Coronary artery (tissue), 2 donors: ENCODE data around the gene PDE2A.

Experiments
- DNase-seq: peaks from one replicate; pipeline ENCODE4 v3.0.0-alpha.2; 2017; ENCODE audit warnings: low spot score
- H3K27ac ChIP-seq, 2 donors: fragments of 200-600 bp; sonication (generic); one replicate each; pipeline ENCODE4 v1.5.1; 2016 to 2019
- H3K4me3 ChIP-seq: fragments of 200-600 bp; sonication (generic); 2 replicates; pipeline ENCODE4 v1.5.1; 2016; ENCODE audit warnings: mild to moderate bottlenecking, moderate library complexity
- TF ChIP-seq, protein P1 (sequence below): fragments of 200-600 bp; sonication (generic); IDR thresholded peaks from one replicate; pipeline ENCODE4 v1.5.1; 2019; ENCODE audit warnings: antibody characterized with exemption

The PDE2A gene

DNA sequence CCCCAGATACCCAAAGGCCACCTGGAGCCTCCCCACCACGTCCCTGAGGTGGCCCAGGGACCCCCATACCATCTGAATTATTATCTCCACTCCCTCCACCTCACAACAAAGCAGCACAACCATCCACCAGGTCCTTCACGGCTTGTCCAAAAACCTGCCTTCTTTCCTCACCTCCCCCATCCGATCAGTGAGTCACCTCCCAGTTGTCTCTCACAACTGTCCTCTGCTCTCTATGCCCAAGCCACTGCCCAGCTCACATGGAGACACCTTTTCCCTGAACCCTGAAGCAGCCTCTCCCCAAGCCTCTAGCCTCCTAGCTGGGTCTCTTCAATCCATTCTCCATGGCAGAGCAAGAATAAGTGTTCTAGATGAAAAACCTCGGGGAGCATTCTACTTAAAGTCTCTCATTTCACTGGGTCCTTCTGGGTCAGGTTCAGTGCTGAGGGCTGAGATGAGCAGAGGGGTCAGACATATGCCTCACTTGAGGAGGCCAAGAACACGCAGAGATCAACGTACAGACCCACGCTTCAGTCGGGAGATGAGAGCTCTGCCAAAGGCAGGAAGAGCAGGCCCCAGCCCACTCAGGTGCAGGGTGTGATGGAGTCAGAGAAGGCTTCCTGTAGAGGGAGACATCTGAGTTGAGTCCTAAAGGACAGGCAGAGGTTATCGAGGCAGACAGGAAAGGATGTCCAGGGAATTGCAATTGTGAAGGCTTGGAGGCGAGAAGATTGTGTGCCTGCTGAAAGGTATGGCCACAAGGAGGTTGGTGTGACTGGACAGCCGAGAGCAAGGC lies 74.7 kb downstream of the PDE2A start:
- no peak for DNase-seq
- Histone ChIP-seq H3K27ac (no peak overlapping the region), H3K4me3 (no peak overlapping the region)
- TF ChIP-seq, protein P1, sequence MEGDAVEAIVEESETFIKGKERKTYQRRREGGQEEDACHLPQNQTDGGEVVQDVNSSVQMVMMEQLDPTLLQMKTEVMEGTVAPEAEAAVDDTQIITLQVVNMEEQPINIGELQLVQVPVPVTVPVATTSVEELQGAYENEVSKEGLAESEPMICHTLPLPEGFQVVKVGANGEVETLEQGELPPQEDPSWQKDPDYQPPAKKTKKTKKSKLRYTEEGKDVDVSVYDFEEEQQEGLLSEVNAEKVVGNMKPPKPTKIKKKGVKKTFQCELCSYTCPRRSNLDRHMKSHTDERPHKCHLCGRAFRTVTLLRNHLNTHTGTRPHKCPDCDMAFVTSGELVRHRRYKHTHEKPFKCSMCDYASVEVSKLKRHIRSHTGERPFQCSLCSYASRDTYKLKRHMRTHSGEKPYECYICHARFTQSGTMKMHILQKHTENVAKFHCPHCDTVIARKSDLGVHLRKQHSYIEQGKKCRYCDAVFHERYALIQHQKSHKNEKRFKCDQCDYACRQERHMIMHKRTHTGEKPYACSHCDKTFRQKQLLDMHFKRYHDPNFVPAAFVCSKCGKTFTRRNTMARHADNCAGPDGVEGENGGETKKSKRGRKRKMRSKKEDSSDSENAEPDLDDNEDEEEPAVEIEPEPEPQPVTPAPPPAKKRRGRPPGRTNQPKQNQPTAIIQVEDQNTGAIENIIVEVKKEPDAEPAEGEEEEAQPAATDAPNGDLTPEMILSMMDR, result no peak

DNA sequence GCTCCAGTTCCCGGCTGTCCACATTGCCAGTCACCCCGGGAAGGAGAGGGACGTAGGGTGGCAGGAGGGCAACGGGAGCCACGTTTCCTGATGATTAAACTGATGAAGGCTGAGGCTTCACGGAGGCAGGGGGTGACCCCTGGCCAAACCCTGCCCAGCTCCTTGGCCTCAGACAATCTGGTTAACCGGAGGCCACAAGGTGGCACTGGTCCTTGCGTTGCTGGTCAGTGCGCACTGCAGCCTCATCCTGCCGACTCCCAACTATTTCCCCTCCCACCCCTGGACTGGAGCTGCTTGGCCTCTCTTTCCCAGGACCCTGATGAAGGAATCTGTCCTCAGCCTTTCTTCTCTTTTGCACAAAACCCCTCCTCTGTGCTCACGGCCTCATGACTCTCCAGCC lies 75.3 kb downstream of the PDE2A start:
- TF ChIP-seq, protein P1, result no peak
- no peak for DNase-seq
- H3K27ac ChIP-seq, result no peak overlapping the region
- no peak overlapping the region for H3K4me3 ChIP-seq

DNA sequence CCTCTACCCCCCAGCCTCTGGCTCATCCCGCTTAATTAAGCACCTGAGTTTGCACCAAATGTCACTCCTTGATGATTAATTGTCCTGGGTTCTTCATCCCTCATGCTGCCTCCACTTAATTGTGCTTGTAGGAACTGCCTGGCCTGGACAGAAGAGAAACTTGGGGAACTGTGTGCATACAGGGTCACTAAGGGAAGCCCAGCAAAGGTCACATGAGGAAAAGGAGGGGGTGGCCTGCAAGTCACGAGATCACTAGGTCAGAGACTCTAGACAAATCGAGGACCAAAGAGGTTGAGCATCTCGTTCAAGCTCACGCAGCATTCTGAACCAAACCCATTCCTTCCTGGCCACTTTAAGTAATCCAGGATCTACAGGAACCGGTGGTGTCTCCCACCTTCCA lies 75.8 kb downstream of the PDE2A start:
- DNase-seq, result no peak
- Histone ChIP-seq H3K27ac (no peak overlapping the region), H3K4me3 (no peak overlapping the region)
- TF ChIP-seq, protein P1, result no peak

DNA sequence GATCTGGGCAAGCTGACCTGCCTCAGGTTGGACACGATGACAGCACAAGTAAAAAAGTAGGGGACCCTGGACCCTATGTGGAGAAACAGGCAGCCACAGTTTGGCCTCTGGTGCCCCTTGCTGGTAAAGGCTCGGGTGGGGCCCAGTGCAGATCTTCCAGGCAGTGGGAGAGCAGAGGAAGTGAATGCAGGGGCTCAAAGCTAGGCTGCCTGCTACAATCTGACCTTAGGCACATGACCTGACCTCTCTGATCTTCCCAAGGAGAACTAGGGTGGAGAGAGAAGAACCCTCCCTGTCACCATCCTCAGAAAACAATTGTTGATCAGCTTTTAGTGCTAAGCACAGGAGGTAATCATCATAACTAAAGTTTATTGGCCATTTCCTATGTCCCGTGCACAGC lies 76.5 kb downstream of the PDE2A start:
- Histone ChIP-seq H3K27ac (no peak overlapping the region), H3K4me3 (no peak overlapping the region)
- no peak for DNase-seq
- TF ChIP-seq, protein P1, result no peak

DNA sequence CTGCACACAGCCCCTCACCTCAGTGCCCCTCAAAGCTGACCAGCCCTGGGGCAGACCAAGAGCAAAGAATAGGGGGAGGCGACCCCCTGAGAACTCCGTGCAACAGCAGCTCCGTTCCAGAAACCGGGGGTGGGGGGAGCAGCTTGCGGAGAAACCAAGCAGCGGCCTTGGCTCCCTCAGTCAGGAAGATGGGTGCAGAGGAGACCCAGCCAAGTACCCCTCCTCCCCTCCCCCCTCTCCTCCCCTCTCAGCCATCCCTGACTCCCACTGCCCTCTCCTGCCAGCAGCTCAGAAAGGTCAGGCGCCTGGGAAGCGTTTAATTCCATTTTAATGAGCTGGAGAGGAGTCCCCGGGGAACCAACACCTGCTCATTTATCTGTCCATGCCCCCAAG lies 78.9 kb downstream of the PDE2A start:
- TF ChIP-seq, protein P1, result no peak
- H3K4me3 ChIP-seq, result no peak overlapping the region
- DNase-seq, result no peak
- H3K27ac ChIP-seq, result no peak overlapping the region

DNA sequence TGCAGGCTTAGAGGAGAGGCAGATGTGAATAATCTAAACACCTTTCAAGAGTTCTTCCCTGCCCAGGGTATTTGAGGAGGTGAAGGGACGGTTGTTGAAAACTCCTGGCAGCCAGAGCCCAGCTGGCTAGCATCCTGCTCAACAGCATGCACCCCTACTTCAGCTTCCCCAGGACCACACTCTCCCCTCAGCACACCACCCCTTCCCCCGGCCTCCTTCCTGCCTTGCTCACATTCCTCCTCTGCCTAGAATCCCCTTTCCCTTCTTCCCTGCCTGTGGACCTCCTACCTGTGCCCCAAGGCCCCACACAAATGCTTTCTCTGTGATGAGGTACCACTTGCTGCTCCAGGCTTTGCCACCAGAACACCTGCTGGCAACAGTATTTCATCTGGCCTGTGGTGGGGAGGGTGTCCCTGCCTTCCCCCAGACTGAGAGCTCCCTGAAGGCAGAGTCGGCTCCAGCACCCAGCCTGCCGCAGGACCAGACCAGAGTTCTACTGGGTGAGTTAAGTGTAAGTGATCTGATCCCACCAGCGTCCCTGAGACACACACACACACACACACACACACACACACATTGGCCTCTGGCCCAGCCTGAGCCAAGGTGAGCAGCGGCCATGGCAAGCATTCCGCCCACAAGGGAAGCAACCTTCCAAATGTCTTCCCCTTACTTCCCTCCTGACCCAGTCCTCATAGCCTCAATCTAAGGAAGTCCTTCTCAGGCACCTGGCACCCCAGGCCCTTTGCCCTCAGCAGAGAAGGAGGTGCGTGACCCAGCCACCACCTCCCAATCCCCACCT lies 79.5 kb downstream of the PDE2A start:
- TF ChIP-seq, protein P1, result no peak
- DNase-seq, result no peak
- Histone ChIP-seq H3K4me3 (no peak overlapping the region), H3K27ac (no peak overlapping the region)
